MM.1S (cell line): ENCODE results near the gene MRPS15.
"Not testable (repeated sequence)": the region's sequence is repeated elsewhere in the genome, so short reads cannot be mapped to it uniquely, and the experiment has no call there.

Experiments used
- DNase-seq: peaks from one replicate; pipeline ENCODE4 v3.0.0-alpha.2; 2015
- H2AFZ ChIP-seq: fragments of 300-600 bp; sonication (generic); 2 replicates; pipeline ENCODE4 v1.6.0; 2016; ENCODE audit warnings: antibody characterized with exemption, low read length
- H3F3A ChIP-seq: fragments of 300-600 bp; sonication (generic); 2 replicates; pipeline ENCODE4 v1.6.1; 2016; ENCODE audit warnings: mild to moderate bottlenecking, antibody characterized with exemption, low read length, moderate library complexity, mixed read lengths; ENCODE audit not compliant: insufficient read depth
- H3K27ac ChIP-seq: fragments of 300-600 bp; sonication (generic); 2 replicates; pipeline ENCODE4 v1.5.1; 2016; ENCODE audit warnings: mild to moderate bottlenecking, low read length
- H3K27me3 ChIP-seq: fragments of 300-600 bp; sonication (generic); replicated peaks from 2 replicates; pipeline ENCODE4 v1.6.0; 2016; ENCODE audit warnings: low read length; ENCODE audit not compliant: insufficient read depth
- H3K36me3 ChIP-seq: fragments of 300-600 bp; sonication (generic); replicated peaks from 2 replicates; pipeline ENCODE4 v1.6.1; 2016; ENCODE audit warnings: mild to moderate bottlenecking, low read length, mixed read lengths; ENCODE audit not compliant: insufficient read depth
- H3K4me1 ChIP-seq: fragments of 300-600 bp; sonication (generic); 2 replicates; pipeline ENCODE4 v1.6.1; 2016; ENCODE audit warnings: low read length, mixed read lengths
- H3K4me2 ChIP-seq: fragments of 300-600 bp; sonication (generic); 2 replicates; pipeline ENCODE4 v1.6.0; 2016; ENCODE audit warnings: low read depth, low read length
- H3K4me3 ChIP-seq: fragments of 300-600 bp; sonication (generic); 2 replicates; pipeline ENCODE4 v1.5.1; 2016; ENCODE audit warnings: low read length, mixed read lengths
- H3K79me2 ChIP-seq: fragments of 300-600 bp; sonication (generic); 2 replicates; pipeline ENCODE4 v1.6.1; 2016; ENCODE audit warnings: mixed run types, low read length, mixed read lengths
- H3K9ac ChIP-seq: fragments of 300-600 bp; sonication (generic); 2 replicates; pipeline ENCODE4 v1.6.1; 2016; ENCODE audit warnings: low read length, mixed read lengths
- H3K9me2 ChIP-seq: fragments of 300-600 bp; sonication (generic); replicated peaks from 2 replicates; pipeline ENCODE4 v1.6.1; 2016; ENCODE audit warnings: mild to moderate bottlenecking, low read length, mixed read lengths; ENCODE audit not compliant: insufficient read depth
- H3K9me3 ChIP-seq: fragments of 300-600 bp; sonication (generic); replicated peaks from 2 replicates; pipeline ENCODE4 v1.6.1; 2016; ENCODE audit warnings: mild to moderate bottlenecking, low read length, mixed read lengths; ENCODE audit not compliant: insufficient read depth
- H4K20me1 ChIP-seq: fragments of 300-600 bp; sonication (generic); 2 replicates; pipeline ENCODE4 v1.6.1; 2016; ENCODE audit warnings: mild to moderate bottlenecking, low read length, moderate library complexity, mixed read lengths; ENCODE audit not compliant: insufficient read depth
- CTCF ChIP-seq: fragments of 300-600 bp; sonication (generic); IDR thresholded peaks from 2 replicates; pipeline ENCODE4 v1.5.1; 2016; ENCODE audit warnings: antibody characterized with exemption, low read length, mixed read lengths
- EZH2 ChIP-seq: fragments of 300-600 bp; sonication (generic); optimal IDR thresholded peaks from 2 replicates; pipeline ENCODE3; 2017; ENCODE audit warnings: low read depth, mild to moderate bottlenecking, antibody characterized with exemption, low read length, mixed read lengths
- EZH2phosphoT487 ChIP-seq: fragments of 300-600 bp; sonication (generic); IDR thresholded peaks from 2 replicates; pipeline ENCODE4 v1.6.1; 2018; ENCODE audit warnings: antibody characterized with exemption, low read length

The MRPS15 gene

GRCh38 chr1:36497207-36497606 is 33.0 kb upstream of the MRPS15 start:
- Histone ChIP-seq H3F3A (no peaks in the 10 kb centered on the region), H3K27ac (no peak overlapping the region), H3K36me3 (no peaks in the 10 kb centered on the region), H3K9ac (no peak overlapping the region), H3K79me2 (no peaks in the 10 kb centered on the region), H3K4me2 (no peak overlapping the region), H4K20me1 (no peaks in the 10 kb centered on the region), H3K4me1 (no peaks in the 10 kb centered on the region), H3K9me3 (no peaks in the 10 kb centered on the region), H3K4me3 (no peak overlapping the region), H3K9me2 (no peaks in the 10 kb centered on the region), H3K27me3 (peaks cover 17% of the 10 kb centered on the region), H2AFZ (no peak overlapping the region)
- TF ChIP-seq EZH2phosphoT487 (no peak), CTCF (no peak), EZH2 (no peak)
- no peak for DNase-seq

GRCh38 chr1:36494971-36495370 is 30.8 kb upstream of the MRPS15 start:
- Histone ChIP-seq H3K27me3 (peaks cover 17% of the 10 kb centered on the region), H3K36me3 (no peaks in the 10 kb centered on the region), H3K4me3 (no peak overlapping the region), H3K9me2 (no peaks in the 10 kb centered on the region), H3K4me1 (no peaks in the 10 kb centered on the region), H3K79me2 (no peaks in the 10 kb centered on the region), H3K9ac (no peak overlapping the region), H4K20me1 (no peaks in the 10 kb centered on the region), H3F3A (no peaks in the 10 kb centered on the region), H3K9me3 (no peaks in the 10 kb centered on the region), H3K27ac (no peak overlapping the region), H3K4me2 (no peak overlapping the region), H2AFZ (no peak overlapping the region)
- TF ChIP-seq CTCF (no peak), EZH2 (no peak), EZH2phosphoT487 (no peak)
- DNase-seq = no peak

GRCh38 chr1:36493524-36493923 is 29.3 kb upstream of the MRPS15 start:
- Histone ChIP-seq H2AFZ (no peak overlapping the region), H3K9me2 (no peaks in the 10 kb centered on the region), H3K4me3 (no peak overlapping the region), H3F3A (no peaks in the 10 kb centered on the region), H3K9ac (no peak overlapping the region), H3K27ac (no peak overlapping the region), H3K9me3 (no peaks in the 10 kb centered on the region), H4K20me1 (no peaks in the 10 kb centered on the region), H3K4me2 (no peak overlapping the region), H3K4me1 (no peaks in the 10 kb centered on the region), H3K79me2 (no peaks in the 10 kb centered on the region), H3K36me3 (no peaks in the 10 kb centered on the region), H3K27me3 (peaks cover 17% of the 10 kb centered on the region)
- DNase-seq = no peak
- TF ChIP-seq EZH2phosphoT487 (no peak), CTCF (no peak), EZH2 (no peak)

- H3K27ac ChIP-seq = no peak overlapping the region
- no peak for DNase-seq
- H3K79me2 ChIP-seq = no peaks in the 10 kb centered on the region
- H3K4me2 ChIP-seq = no peak overlapping the region
- H3K9ac ChIP-seq = no peak overlapping the region
- peaks cover 17% of the 10 kb centered on the region for H3K27me3 ChIP-seq
- H3F3A ChIP-seq = no peaks in the 10 kb centered on the region
- TF ChIP-seq CTCF (no peak), EZH2phosphoT487 (no peak), EZH2 (no peak)
- H3K9me3 ChIP-seq = no peaks in the 10 kb centered on the region
- no peak overlapping the region for H3K4me3 ChIP-seq
- H3K9me2 ChIP-seq = no peaks in the 10 kb centered on the region
- H3K4me1 ChIP-seq = no peaks in the 10 kb centered on the region
- no peaks in the 10 kb centered on the region for H3K36me3 ChIP-seq
- H2AFZ ChIP-seq = no peak overlapping the region
- H4K20me1 ChIP-seq = no peaks in the 10 kb centered on the region
Observed at GRCh38 chr1:36492491-36492890, 28.3 kb upstream of the MRPS15 start.

- H3K9me2 ChIP-seq, H2AFZ ChIP-seq, H3K27ac ChIP-seq, H3K4me1 ChIP-seq, H3K9ac ChIP-seq, H3F3A ChIP-seq, H3K9me3 ChIP-seq, H3K4me3 ChIP-seq, DNase-seq, H3K36me3 ChIP-seq, H3K79me2 ChIP-seq, H3K4me2 ChIP-seq, H4K20me1 ChIP-seq: not testable (repeated sequence)
- H3K27me3 ChIP-seq = peaks cover 12% of the 10 kb centered on the region; the same call in 1 of the 2 replicates
Observed at GRCh38 chr1:36489258-36490051, 25.3 kb upstream of the MRPS15 start.
